Progenitor cell of endocrine pancreas (in vitro differentiated cells): ENCODE results near the gene ANKRD18B. TPM values are rescaled to one million over a fixed set of nuclear protein-coding genes. Genes with fewer than 3 reads are reported as not detected.
"Not testable (repeated sequence)": the region's sequence is repeated elsewhere in the genome, so short reads cannot be mapped to it uniquely, and the experiment has no call there.

Experiments used
- DNase-seq: peaks from one replicate; pipeline ENCODE4 v3.0.0; 2021; ENCODE audit warnings: low spot score; ENCODE audit not compliant: unreplicated experiment
- H3K27ac Mint-ChIP-seq: 2 replicates; pipeline ENCODE4 v1.8.0; 2021; ENCODE audit warnings: mild to moderate bottlenecking, moderate library complexity, mixed read lengths
- H3K27me3 Mint-ChIP-seq: 2 replicates; pipeline ENCODE4 v1.8.0; 2021; ENCODE audit warnings: mixed read lengths
- H3K36me3 Mint-ChIP-seq: 2 replicates; pipeline ENCODE4 v1.8.0; 2022; ENCODE audit warnings: mixed read lengths; ENCODE audit not compliant: insufficient read depth
- H3K4me1 Mint-ChIP-seq: 2 replicates; pipeline ENCODE4 v1.8.0; 2021; ENCODE audit warnings: low read depth, mixed read lengths
- H3K4me3 Mint-ChIP-seq: 2 replicates; pipeline ENCODE4 v1.8.0; 2021; ENCODE audit warnings: low read depth, mild to moderate bottlenecking, moderate library complexity, mixed read lengths
- H3K9me3 Mint-ChIP-seq: 2 replicates; pipeline ENCODE4 v1.8.0; 2021; ENCODE audit warnings: low read depth, mixed read lengths
- CTCF ChIP-seq: fragments of 200-600 bp; sonication (generic); IDR thresholded peaks from one replicate; pipeline ENCODE4 v1.5.0; 2021; ENCODE audit warnings: antibody characterized with exemption, mild to moderate bottlenecking; ENCODE audit not compliant: unreplicated experiment
- total RNA-seq: library from RNA; stranded (reverse); gene quantifications from 2 replicates; pipeline ENCODE4 v1.2.1, GENCODE V29; 2021

Gene ANKRD18B
- total RNA-seq, 1 donor from 2014 or later, result 2.3 TPM

DNA sequence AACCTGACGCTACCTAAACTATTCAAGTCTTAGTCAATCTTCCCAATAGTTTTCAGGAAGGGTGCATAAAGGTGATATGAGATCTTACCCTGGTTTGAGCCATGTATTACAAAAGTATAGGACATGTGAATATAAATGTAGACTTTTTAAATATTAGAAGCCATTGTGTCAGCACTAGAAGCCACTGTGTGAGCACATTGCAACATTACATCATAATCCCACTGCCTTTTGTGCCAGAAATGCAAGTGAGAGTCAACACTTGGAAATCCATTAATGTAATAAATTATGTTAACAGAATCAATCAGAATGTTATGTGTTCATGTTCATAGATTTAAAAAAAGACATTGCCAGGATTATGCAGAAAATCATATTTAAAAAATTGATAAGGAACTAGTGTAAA lies 7.7 kb upstream of the ANKRD18B start:
- not testable (repeated sequence) for H3K36me3 Mint-ChIP-seq, DNase-seq, H3K4me1 Mint-ChIP-seq, H3K27me3 Mint-ChIP-seq, H3K4me3 Mint-ChIP-seq, H3K27ac Mint-ChIP-seq
- H3K9me3 Mint-ChIP-seq, result peaks cover 14% of the 10 kb centered on the region

DNA sequence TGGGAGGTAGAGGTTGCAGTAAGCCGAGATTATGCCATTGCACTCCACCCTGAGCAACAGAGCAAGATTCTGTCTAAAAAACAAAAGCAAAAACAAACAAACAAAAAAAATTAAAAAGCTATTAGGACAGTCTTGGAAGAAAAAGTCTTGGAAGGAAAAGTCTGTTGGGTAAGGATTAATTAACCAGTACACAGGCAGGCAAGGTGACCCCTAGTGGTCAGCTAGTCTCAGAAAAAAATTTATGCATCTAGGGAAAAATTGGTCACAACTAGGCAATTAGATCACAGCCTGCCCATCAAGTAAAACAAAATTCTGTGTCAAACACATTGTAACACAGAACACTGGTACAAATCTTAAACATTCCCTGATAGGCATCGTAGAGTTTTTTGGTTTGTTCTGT lies 6.7 kb upstream of the ANKRD18B start:
- no peak overlapping the region for H3K4me3 Mint-ChIP-seq
- peaks cover 14% of the 10 kb centered on the region for H3K9me3 Mint-ChIP-seq
- no peak for DNase-seq
- H3K4me1 Mint-ChIP-seq, result no peaks in the 10 kb centered on the region
- peaks cover 6% of the 10 kb centered on the region for H3K27me3 Mint-ChIP-seq
- peaks cover 1% of the 10 kb centered on the region for H3K36me3 Mint-ChIP-seq
- peak; percentile 63 for TF ChIP-seq CTCF
- H3K27ac Mint-ChIP-seq, result no peak overlapping the region

- peaks cover 14% of the 10 kb centered on the region for H3K9me3 Mint-ChIP-seq
- DNase-seq, H3K4me1 Mint-ChIP-seq, H3K36me3 Mint-ChIP-seq, H3K4me3 Mint-ChIP-seq, H3K27ac Mint-ChIP-seq: not testable (repeated sequence)
- peaks cover 12% of the 10 kb centered on the region for H3K27me3 Mint-ChIP-seq
Observed at GRCh38 chr9:33517934-33518577, 6.0 kb upstream of the ANKRD18B start.

- DNase-seq, H3K4me3 Mint-ChIP-seq, H3K4me1 Mint-ChIP-seq, H3K9me3 Mint-ChIP-seq, H3K27ac Mint-ChIP-seq, H3K36me3 Mint-ChIP-seq: not testable (repeated sequence)
- H3K27me3 Mint-ChIP-seq, result peaks cover 35% of the 10 kb centered on the region
Observed at GRCh38 chr9:33521861-33522260, 2.2 kb upstream of the ANKRD18B start.

DNA sequence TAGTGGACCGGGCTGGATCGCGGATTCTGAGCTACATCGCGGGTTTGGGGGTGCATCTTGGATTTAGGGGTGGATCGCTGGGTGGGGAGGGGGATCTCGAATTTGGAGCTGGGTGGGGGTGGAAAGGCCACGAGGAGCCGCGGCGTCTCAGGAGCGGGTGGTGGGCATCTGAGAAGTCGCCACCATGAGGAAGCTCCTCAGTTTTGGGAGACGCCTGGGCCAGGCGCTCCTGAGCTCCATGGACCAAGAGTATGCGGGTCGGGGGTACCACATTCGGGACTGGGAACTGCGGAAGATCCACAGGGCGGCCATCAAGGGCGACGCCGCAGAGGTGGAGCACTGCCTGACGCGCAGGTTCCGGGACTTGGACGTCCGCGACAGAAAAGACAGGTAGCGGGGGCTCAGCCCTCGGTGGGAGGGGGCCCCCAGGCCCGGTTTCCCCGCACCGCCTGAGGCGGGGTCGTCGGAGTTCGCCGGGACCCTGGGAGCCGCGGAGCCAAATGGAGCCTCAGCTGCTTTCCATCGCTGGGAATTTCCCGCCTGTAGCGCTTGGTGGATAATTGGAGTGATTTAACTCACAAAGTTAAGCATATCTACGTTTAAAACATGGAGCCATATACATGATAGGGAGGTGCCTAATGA lies 376 bp downstream of the ANKRD18B start:
- Mint-ChIP-seq H3K36me3 (no peaks in the 10 kb centered on the region), H3K4me3 (peak overlapping the region; percentile 81), H3K27me3 (peaks cover 39% of the 10 kb centered on the region), H3K27ac (peak overlapping the region; percentile 69), H3K9me3 (no peaks in the 10 kb centered on the region), H3K4me1 (peaks cover 11% of the 10 kb centered on the region)
- TF ChIP-seq CTCF, result no peak
- DNase-seq, result no peak

GRCh38 chr9:33528069-33528468 lies 4.0 kb downstream of the ANKRD18B start:
- H3K4me3 Mint-ChIP-seq, H3K36me3 Mint-ChIP-seq, H3K27ac Mint-ChIP-seq, H3K9me3 Mint-ChIP-seq, DNase-seq: not testable (repeated sequence)
- peaks cover 29% of the 10 kb centered on the region for H3K27me3 Mint-ChIP-seq
- peaks cover 14% of the 10 kb centered on the region for H3K4me1 Mint-ChIP-seq

DNA sequence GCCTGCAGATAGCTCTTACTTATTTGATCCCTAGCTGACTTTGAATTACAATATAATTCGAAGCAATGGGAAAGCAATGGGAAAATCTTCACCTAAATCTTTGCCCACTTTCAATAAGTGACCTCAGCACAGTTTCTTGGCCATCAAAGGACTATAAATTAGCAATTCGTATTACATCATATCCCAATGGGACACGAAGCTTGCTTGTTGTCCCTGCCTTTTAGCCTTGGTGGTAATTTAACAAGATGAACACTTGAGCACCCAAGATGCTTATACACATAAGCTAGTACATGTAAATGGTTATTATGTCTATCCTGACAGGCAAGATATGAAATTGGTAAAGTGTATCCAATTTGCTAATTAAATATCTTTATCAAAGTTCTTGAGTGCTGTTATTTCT lies 9.9 kb downstream of the ANKRD18B start:
- H3K27ac Mint-ChIP-seq, H3K9me3 Mint-ChIP-seq, H3K36me3 Mint-ChIP-seq: not testable (repeated sequence)

DNA sequence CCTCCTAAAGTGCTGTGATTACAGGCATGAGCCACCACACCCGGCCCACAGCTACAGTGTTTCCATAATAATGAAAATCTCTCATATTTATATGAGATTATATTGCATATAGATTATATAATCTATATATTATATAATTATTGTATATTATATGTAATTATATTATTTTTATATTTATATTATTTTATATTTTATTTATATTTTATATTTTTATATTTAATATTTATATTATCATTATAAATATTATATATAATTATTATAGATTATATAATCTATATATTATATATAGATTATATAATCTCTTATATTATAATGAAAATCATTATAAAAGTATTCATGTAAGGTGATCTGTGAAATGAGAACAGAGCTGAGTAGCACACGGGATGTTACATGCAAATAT lies 11.5 kb downstream of the ANKRD18B start:
- Mint-ChIP-seq H3K4me1 (no peaks in the 10 kb centered on the region), H3K27me3 (no peaks in the 10 kb centered on the region), H3K27ac (no peak overlapping the region), H3K9me3 (no peaks in the 10 kb centered on the region), H3K36me3 (no peaks in the 10 kb centered on the region), H3K4me3 (no peak overlapping the region)
- DNase-seq, result no peak
- no peak for TF ChIP-seq CTCF

More for the DNA sequence above, 9.9 kb downstream of the ANKRD18B start:
- H3K27me3 Mint-ChIP-seq, H3K4me1 Mint-ChIP-seq, DNase-seq, H3K4me3 Mint-ChIP-seq: not testable (repeated sequence)

DNA sequence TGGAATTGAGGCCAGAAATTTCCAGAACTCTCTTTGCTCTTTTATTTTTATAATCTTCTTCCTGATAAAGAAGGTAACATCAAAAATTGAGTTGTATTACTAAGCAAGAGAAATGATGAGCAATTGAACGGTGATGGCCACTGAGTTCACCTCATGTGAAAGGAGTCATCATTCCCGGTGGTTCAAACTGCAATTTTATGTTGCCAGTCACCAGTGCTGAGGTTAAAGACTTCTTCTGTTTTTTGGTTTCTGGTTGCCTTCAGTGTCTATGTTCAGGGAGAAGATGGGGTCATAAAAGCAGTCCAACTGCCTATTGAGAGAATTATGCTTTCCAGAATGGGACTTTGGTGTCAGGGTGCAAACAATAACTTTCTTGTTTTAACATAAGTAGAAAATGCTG lies 19.4 kb downstream of the ANKRD18B start:
- H3K27ac Mint-ChIP-seq, H3K36me3 Mint-ChIP-seq, DNase-seq, H3K9me3 Mint-ChIP-seq, H3K4me1 Mint-ChIP-seq, H3K4me3 Mint-ChIP-seq, H3K27me3 Mint-ChIP-seq: not testable (repeated sequence)

- not testable (repeated sequence) for H3K27me3 Mint-ChIP-seq, H3K4me3 Mint-ChIP-seq, DNase-seq
Observed at GRCh38 chr9:33545715-33546114, 21.7 kb downstream of the ANKRD18B start.

More at GRCh38 chr9:33545715-33546114, 21.7 kb downstream of the ANKRD18B start:
- not testable (repeated sequence) for H3K36me3 Mint-ChIP-seq, H3K9me3 Mint-ChIP-seq, H3K27ac Mint-ChIP-seq, H3K4me1 Mint-ChIP-seq
